GM12865 (cell line): Measurements from ENCODE around the gene RELN.

Experiments used
- DNase-seq: peaks from one replicate; pipeline ENCODE4 v3.0.0; 2010; ENCODE audit warnings: low read depth
- H3K4me3 ChIP-seq: 2 replicates; pipeline ENCODE4 v1.5.1; 2011; ENCODE audit warnings: mild to moderate bottlenecking, low read depth, low read length, control low read depth
- TF ChIP-seq, protein P1 (sequence below): IDR thresholded peaks from 2 replicates; pipeline ENCODE4 v1.5.1; 2011; ENCODE audit warnings: low read length, control low read depth, low read depth, inconsistent platforms; ENCODE audit not compliant: insufficient read depth; ENCODE audit errors: missing control alignments

The RELN gene

DNA sequence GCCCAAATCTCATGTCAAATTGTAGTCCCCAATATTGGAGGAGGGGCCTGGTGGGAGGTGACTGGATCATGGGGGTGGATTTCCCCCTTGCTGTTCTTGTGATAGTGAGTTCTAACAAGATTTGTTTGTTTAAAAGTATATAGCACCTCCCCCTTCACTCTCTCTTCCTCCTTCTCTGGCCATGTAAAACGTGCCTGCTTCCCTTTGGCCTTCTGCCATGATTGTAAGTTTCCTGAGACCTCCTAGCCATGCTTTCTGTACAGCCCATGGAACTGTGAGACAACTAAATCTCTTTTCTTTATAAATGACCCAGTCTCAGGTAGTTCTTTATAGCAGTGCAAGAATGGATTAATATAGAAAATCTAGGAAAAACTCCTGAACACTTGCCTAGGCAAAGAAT is 341.3 kb downstream of the RELN start:
- TF ChIP-seq, protein P1, sequence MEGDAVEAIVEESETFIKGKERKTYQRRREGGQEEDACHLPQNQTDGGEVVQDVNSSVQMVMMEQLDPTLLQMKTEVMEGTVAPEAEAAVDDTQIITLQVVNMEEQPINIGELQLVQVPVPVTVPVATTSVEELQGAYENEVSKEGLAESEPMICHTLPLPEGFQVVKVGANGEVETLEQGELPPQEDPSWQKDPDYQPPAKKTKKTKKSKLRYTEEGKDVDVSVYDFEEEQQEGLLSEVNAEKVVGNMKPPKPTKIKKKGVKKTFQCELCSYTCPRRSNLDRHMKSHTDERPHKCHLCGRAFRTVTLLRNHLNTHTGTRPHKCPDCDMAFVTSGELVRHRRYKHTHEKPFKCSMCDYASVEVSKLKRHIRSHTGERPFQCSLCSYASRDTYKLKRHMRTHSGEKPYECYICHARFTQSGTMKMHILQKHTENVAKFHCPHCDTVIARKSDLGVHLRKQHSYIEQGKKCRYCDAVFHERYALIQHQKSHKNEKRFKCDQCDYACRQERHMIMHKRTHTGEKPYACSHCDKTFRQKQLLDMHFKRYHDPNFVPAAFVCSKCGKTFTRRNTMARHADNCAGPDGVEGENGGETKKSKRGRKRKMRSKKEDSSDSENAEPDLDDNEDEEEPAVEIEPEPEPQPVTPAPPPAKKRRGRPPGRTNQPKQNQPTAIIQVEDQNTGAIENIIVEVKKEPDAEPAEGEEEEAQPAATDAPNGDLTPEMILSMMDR: no peak
- H3K4me3 ChIP-seq: no peak overlapping the region
- DNase-seq: no peak

DNA sequence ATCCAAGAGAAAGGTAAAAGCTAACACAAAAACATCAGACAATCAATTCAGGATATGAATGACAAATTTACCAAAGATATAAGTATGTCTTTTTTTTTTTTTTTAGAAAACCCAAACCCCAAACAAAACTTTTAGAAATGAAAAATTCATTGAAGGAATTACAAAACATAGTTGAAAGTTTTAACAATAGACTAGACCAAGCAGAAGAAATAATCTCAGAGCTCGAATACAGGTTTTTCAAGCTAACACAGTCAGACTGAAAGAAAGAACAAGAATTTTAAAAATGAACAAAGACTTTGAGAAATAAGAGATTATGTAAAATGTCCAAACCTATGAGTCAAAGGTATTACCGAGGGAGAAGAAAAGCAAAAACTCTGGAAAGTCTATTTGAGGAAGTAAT is 345.1 kb downstream of the RELN start:
- TF ChIP-seq, protein P1: no peak
- no peak for DNase-seq
- H3K4me3 ChIP-seq: no peak overlapping the region

DNA sequence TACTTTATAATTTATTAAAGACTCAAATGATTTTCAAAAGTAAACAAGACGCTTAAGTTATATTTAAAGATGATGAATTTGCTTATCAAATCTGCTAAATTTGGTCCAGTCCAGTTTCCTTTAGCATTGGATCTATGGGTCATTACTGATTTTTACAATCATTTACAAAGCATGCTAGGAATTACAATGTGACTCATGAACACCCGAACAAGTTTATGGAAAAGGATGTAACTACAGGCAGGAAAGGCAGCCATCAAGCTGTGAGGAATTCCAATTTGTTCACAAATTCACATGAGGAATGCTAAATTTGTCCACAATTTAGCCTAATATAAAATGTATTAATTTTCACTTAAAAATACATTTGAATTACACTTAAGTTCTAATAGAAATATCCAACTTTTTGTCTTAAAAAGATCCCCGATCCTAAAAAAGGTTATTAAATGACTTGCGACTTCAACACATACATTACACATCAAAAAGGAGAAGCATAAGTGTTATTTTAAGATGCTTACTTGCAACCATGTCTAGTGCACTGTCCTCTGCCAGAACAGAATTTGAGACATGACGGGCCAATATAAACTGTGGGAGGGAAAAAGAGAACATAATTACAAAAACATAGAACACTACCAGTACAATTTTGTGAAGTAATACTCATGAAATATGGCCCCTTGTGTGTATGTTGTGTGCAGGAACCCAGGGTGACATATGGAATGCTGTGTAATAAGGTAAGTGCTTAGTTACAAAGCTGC is 349.3 kb downstream of the RELN start:
- no peak overlapping the region for H3K4me3 ChIP-seq
- no peak for DNase-seq
- TF ChIP-seq, protein P1: no peak

DNA sequence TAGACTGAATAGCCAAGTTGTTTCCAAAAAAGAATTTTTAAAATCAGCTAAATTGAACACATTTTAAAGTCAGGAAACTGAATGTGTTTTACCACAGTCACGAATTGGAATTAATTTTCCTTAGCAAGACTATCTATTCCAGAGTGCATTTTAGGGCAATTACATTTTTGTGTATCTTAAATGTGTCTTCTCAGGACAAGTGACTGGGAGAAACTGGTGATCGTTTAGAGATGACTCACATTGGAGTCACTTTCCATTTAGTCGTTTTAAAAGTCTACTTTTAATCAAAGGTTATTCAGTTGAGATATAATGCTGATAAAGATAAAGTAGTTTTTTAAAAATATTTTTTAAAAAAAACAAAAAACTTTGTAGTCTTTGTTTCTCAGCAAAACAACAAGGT is 351.7 kb downstream of the RELN start:
- TF ChIP-seq, protein P1: no peak
- no peak for DNase-seq

DNA sequence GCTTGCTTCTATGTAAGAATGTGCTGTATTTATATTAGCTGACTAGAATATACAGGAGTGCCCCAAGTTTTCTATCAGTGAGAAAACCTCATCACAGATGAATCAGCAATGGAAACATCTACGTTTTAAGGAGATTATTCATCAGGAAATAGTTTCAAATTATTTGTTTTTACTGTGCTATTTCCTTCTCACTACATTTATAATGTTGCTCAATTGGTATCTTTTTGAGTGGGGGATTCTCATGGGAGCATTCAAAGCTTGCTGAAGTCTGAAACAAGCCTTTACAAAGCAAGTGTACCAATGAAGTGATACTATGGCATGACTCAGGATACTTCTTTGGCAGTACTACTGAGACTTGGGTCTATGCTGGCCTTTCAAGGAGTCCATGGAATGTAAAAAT is 352.4 kb downstream of the RELN start:
- H3K4me3 ChIP-seq: no peak overlapping the region
- no peak for DNase-seq
- TF ChIP-seq, protein P1: no peak

More for the DNA sequence above, 351.7 kb downstream of the RELN start:
- H3K4me3 ChIP-seq: no peak overlapping the region

DNA sequence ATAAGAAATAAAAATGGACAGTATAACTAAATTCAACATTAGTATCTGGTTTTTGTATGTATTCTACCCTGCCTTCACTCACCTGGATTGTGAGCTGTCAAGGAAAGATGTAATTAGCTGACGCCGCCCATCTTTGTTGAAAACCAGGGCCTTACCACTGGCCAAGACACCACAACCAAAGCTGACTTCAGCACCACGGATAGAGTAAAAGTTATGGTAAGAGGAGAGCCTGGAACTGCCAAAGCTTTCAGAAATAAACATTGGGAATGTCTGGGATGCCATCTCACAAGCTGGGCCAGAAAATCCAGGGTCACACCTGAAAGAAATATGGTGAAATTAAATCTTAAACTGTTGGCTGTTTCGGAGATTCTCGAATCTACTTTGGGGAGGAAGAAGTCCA is 353.3 kb downstream of the RELN start:
- TF ChIP-seq, protein P1: no peak
- no peak for DNase-seq
- no peak overlapping the region for H3K4me3 ChIP-seq

DNA sequence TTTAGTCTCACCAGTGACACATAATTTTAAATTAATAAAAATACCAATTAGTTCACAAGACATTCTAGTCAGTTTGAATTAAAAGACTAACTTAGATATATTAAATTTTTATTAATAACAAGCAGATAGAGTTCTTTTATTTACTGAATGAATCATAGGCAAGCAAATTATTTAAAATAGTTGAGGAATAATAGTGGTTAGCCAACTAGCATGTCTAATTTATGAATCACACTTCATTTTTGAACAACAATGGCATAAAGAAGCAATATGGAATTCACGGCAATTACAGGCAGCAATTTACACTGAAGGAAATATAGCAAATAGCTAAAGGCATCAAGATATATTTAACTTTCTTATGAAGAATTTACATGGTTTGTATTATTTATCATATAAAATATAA is 356.5 kb downstream of the RELN start:
- no peak for DNase-seq
- TF ChIP-seq, protein P1: no peak
- H3K4me3 ChIP-seq: no peak overlapping the region
